Panc1 (cell line): Measurements from ENCODE around the gene PRR29. TPM values are rescaled to one million over a fixed set of nuclear protein-coding genes. Genes with fewer than 3 reads are reported as not detected.

Source experiments
- ATAC-seq: fragments of 200-7000 bp; cut with Tn5 transposase; 2 replicates; pipeline ENCODE4 v1.9.1; 2020; ENCODE audit warnings: mild to moderate bottlenecking, moderate library complexity
- BruUV-seq: library from RNA; stranded (reverse); fragments of 400-500 nt; replicated peaks from 2 replicates; lab custom pipeline; 2021; lab: Mats Ljungman, UMichigan
- CTCF ChIA-PET: fragments of 300-600 bp; sonication (Branson Sonifier 250); formaldehyde crosslinking; loops from one replicate; lab custom pipeline; 2022; ENCODE audit warnings: antibody characterized with exemption; lab: Charles Lee
- POLR2A ChIA-PET: fragments of 300-600 bp; sonication (Branson Sonifier 250); formaldehyde crosslinking; loops from one replicate; lab custom pipeline; 2022; ENCODE audit warnings: antibody characterized with exemption; lab: Charles Lee
- DNase-seq: peaks from one replicate; pipeline ENCODE4 v3.0.0-alpha.2; 2010; ENCODE audit warnings: low read depth, low spot score
- H3K27ac ChIP-seq: 2 replicates; pipeline ENCODE4 v1.5.1; 2011; ENCODE audit warnings: mild to moderate bottlenecking, low read length, inconsistent platforms
- H3K27me3 ChIP-seq: fragments of 200-500 bp; sonication (Bioruptor generic); 2 replicates; pipeline ENCODE4 v1.6.0; 2014; ENCODE audit warnings: low read length, inconsistent platforms; ENCODE audit not compliant: control insufficient read depth, insufficient read depth
- H3K36me3 ChIP-seq: fragments of 200-500 bp; sonication (Bioruptor generic); 2 replicates; pipeline ENCODE4 v1.5.1; 2014; ENCODE audit warnings: inconsistent platforms, mild to moderate bottlenecking, low read length, moderate library complexity; ENCODE audit not compliant: control insufficient read depth, insufficient read depth
- H3K4me1 ChIP-seq: 2 replicates; pipeline ENCODE4 v1.5.1; 2011; ENCODE audit warnings: inconsistent platforms, mild to moderate bottlenecking, low read length, moderate library complexity; ENCODE audit not compliant: control insufficient read depth, insufficient read depth
- H3K4me3 ChIP-seq, 2 experiments: 2 replicates each; pipeline ENCODE4 v1.5.1; 2011 to 2012; ENCODE audit warnings: low read depth in 2 of 2, low read length in 2 of 2, mild to moderate bottlenecking in 2 of 2, inconsistent platforms in 1 of 2, moderate library complexity in 1 of 2
- H3K9me3 ChIP-seq: fragments of 200-500 bp; sonication (Bioruptor generic); 2 replicates; pipeline ENCODE4 v1.5.1; 2014; ENCODE audit warnings: low read depth, mild to moderate bottlenecking, inconsistent platforms, low read length, moderate library complexity; ENCODE audit not compliant: control insufficient read depth, insufficient read depth
- POLR2AphosphoS5 ChIP-seq: IDR thresholded peaks from 2 replicates; pipeline ENCODE4 v1.6.1; 2012; ENCODE audit warnings: mild to moderate bottlenecking, low read depth, low read length, moderate library complexity
- SIN3A ChIP-seq: IDR thresholded peaks from 2 replicates; pipeline ENCODE4 v1.6.1; 2012; ENCODE audit warnings: low read depth, mild to moderate bottlenecking, low read length, moderate library complexity, borderline replicate concordance; ENCODE audit not compliant: insufficient read depth
- TCF7L2 ChIP-seq: IDR thresholded peaks from 2 replicates; pipeline ENCODE4 v1.6.1; 2011; ENCODE audit warnings: mild to moderate bottlenecking, low read depth, low read length, inconsistent platforms
- in situ Hi-C: cut with HindIII; loops from 2 replicates; pipeline ENCODE4 v1.10.0; 2016; ENCODE audit warnings: low sequenced_read_pairs, low pct_unique_long_range_greater_than_20kb
- intact Hi-C: fragments of 100-400 bp; cut with micrococcal nuclease; formaldehyde crosslinking; loops from one replicate; pipeline ENCODE4 v1.10.0; 2022; ENCODE audit not compliant: unreplicated experiment
- total RNA-seq: library from RNA; stranded (reverse); gene quantifications from one replicate; pipeline ENCODE4 v1.2.1, GENCODE V29; 2021; ENCODE audit not compliant: unreplicated experiment
- TF ChIP-seq, protein P1 (sequence below), 2 experiments: IDR thresholded peaks; 2 replicates each; pipeline ENCODE4 v1.6.1; 2011 to 2012; ENCODE audit warnings: low read depth in 2 of 2, control low read depth in 1 of 2, low read length in 1 of 2, mild to moderate bottlenecking in 1 of 2, moderate library complexity in 1 of 2; ENCODE audit not compliant: insufficient read depth in 1 of 2
- TF ChIP-seq, protein P2 (sequence below): fragments of 450-650 bp; IDR thresholded peaks from 2 replicates; pipeline ENCODE4 v1.5.1; 2017; ENCODE audit warnings: mild to moderate bottlenecking

Gene PRR29
- total RNA-seq, 1 experiment from 2014 or later: 0.10 TPM

DNA sequence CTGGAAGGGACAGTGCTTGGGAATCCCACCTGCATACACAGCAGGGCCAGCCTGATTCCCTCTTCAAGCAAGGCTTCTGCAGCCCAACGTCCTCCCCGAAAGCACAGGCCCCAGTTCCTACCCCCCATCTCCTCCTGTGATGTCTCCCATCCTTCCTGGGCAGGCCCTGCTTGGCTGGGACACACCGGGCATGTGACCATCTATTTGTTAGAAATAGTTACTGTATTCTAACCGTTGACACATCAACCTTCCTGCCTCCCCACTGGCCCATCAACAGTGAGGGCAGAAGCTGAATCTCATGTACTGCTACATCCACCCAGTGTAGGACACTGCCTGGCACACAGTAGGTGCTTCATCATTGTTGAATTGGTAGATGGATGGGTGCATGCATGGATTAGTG lies 10.7 kb downstream of the PRR29 start:
- Histone ChIP-seq H3K4me1 (no peaks in the 10 kb centered on the region), H3K27me3 (no peaks in the 10 kb centered on the region), H3K36me3 (no peaks in the 10 kb centered on the region), H3K27ac (no peak overlapping the region), H3K9me3 (no peaks in the 10 kb centered on the region), H3K4me3 (no peak overlapping the region)
- DNase-seq (no peak), ATAC-seq (no peak)
- no peak for TF ChIP-seq TCF7L2
- TF ChIP-seq, protein P1, sequence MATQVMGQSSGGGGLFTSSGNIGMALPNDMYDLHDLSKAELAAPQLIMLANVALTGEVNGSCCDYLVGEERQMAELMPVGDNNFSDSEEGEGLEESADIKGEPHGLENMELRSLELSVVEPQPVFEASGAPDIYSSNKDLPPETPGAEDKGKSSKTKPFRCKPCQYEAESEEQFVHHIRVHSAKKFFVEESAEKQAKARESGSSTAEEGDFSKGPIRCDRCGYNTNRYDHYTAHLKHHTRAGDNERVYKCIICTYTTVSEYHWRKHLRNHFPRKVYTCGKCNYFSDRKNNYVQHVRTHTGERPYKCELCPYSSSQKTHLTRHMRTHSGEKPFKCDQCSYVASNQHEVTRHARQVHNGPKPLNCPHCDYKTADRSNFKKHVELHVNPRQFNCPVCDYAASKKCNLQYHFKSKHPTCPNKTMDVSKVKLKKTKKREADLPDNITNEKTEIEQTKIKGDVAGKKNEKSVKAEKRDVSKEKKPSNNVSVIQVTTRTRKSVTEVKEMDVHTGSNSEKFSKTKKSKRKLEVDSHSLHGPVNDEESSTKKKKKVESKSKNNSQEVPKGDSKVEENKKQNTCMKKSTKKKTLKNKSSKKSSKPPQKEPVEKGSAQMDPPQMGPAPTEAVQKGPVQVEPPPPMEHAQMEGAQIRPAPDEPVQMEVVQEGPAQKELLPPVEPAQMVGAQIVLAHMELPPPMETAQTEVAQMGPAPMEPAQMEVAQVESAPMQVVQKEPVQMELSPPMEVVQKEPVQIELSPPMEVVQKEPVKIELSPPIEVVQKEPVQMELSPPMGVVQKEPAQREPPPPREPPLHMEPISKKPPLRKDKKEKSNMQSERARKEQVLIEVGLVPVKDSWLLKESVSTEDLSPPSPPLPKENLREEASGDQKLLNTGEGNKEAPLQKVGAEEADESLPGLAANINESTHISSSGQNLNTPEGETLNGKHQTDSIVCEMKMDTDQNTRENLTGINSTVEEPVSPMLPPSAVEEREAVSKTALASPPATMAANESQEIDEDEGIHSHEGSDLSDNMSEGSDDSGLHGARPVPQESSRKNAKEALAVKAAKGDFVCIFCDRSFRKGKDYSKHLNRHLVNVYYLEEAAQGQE (IDR thresholded peaks at IDR 0.05; ENCODE audit: insufficient read depth in 1 of 2, low read depth in 2 of 2, low read length in 1 of 2): no peak
- in situ Hi-C loops: no loop called here
- BruUV-seq: no TSS peak
- ChIA-PET CTCF (no interaction called here), POLR2A (no interaction called here)
- intact Hi-C loops: no loop called here

DNA sequence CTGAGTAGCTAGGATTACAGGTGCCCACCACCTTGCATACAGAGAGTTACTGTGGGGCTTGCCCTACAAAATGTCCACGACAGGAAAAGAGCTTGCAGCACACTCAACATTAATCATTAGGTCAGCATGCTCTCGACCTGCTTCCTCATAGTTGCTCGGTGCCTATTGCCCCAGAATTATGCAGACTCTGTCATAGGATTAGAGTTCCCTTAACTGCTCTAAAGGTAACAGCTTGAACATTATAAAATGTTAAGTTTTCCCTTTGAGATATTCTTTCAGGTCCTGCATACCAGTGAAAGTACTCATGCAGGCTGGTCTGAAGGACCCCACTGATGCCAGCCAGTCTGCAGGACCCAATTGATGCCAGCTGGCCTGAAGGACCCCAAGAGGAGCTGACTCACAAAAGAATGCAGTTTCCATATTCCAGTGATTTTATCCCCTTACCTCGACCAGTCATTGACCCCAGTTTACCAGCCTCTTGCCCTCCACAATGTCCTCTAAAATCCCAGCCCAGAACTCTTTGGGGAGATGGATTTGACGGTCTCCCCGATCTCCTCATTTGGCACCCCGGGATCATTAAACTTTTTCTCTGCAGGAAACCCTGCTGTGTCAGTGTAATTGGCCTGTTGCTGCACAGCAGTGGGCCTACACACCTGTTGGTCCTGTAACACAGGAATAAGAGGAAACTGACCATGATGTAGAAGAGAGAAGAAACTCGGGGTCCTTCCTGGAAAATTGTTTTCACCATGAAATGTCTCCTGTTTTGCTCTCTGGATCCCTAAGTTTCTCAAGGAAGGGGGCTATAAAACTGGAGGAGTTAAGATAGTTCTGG lies 11.6 kb downstream of the PRR29 start:
- Histone ChIP-seq H3K9me3 (no peaks in the 10 kb centered on the region), H3K4me1 (no peaks in the 10 kb centered on the region), H3K27me3 (no peaks in the 10 kb centered on the region), H3K4me3 (no peak overlapping the region), H3K36me3 (no peaks in the 10 kb centered on the region), H3K27ac (no peak overlapping the region)
- in situ Hi-C loops (no loop called here), intact Hi-C loops (no loop called here)
- ChIA-PET CTCF (no interaction called here), POLR2A (no interaction called here)
- DNase-seq: no peak
- no peak for ATAC-seq
- TF ChIP-seq, protein P2, sequence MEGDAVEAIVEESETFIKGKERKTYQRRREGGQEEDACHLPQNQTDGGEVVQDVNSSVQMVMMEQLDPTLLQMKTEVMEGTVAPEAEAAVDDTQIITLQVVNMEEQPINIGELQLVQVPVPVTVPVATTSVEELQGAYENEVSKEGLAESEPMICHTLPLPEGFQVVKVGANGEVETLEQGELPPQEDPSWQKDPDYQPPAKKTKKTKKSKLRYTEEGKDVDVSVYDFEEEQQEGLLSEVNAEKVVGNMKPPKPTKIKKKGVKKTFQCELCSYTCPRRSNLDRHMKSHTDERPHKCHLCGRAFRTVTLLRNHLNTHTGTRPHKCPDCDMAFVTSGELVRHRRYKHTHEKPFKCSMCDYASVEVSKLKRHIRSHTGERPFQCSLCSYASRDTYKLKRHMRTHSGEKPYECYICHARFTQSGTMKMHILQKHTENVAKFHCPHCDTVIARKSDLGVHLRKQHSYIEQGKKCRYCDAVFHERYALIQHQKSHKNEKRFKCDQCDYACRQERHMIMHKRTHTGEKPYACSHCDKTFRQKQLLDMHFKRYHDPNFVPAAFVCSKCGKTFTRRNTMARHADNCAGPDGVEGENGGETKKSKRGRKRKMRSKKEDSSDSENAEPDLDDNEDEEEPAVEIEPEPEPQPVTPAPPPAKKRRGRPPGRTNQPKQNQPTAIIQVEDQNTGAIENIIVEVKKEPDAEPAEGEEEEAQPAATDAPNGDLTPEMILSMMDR: no peak
- TF ChIP-seq TCF7L2 (no peak), SIN3A (no peak), POLR2AphosphoS5 (no peak)
- TF ChIP-seq, protein P1 (IDR thresholded peaks at IDR 0.05; ENCODE audit: insufficient read depth in 1 of 2, low read depth in 2 of 2, low read length in 1 of 2): no peak
- BruUV-seq: no TSS peak
